GM23338 (cell line): ENCODE measurements around the gene ENTPD7. TPM values are rescaled to one million over a fixed set of nuclear protein-coding genes. Genes with fewer than 3 reads are reported as not detected.
"Not testable (repeated sequence)": the region's sequence is repeated elsewhere in the genome, so short reads cannot be mapped to it uniquely, and the experiment has no call there.

ENCODE experiments used
- ATAC-seq: fragments of 200-7000 bp; cut with Tn5 transposase; 3 replicates; pipeline ENCODE4 v1.9.1; 2020
- DNase-seq: peaks from one replicate; pipeline ENCODE4 v3.0.0-alpha.2; 2015; ENCODE audit warnings: low spot score
- H2AFZ ChIP-seq: fragments of 200-600 bp; sonication (generic); 2 replicates; pipeline ENCODE4 v1.8.0; 2016; ENCODE audit warnings: antibody characterized with exemption, mild to moderate bottlenecking, moderate library complexity
- H3F3A ChIP-seq: fragments of 200-600 bp; sonication (generic); replicated peaks from 2 replicates; pipeline ENCODE4 v1.8.0; 2017; ENCODE audit warnings: antibody characterized with exemption, mixed run types, low read depth
- H3K27ac ChIP-seq: fragments of 200-600 bp; sonication (generic); 2 replicates; pipeline ENCODE4 v1.6.1; 2016; ENCODE audit warnings: low read depth
- H3K27me3 ChIP-seq: fragments of 200-600 bp; sonication (generic); 2 replicates; pipeline ENCODE4 v1.8.0; 2016; ENCODE audit warnings: mild to moderate bottlenecking, mixed run types, moderate library complexity; ENCODE audit not compliant: insufficient read depth
- H3K36me3 ChIP-seq: fragments of 200-600 bp; sonication (generic); 2 replicates; pipeline ENCODE4 v1.8.0; 2016; ENCODE audit warnings: mild to moderate bottlenecking; ENCODE audit not compliant: insufficient read depth
- H3K4me1 ChIP-seq: fragments of 200-600 bp; sonication (generic); 2 replicates; pipeline ENCODE4 v1.8.0; 2016; ENCODE audit warnings: mild to moderate bottlenecking, moderate library complexity; ENCODE audit not compliant: insufficient read depth
- H3K4me2 ChIP-seq: fragments of 200-600 bp; sonication (generic); 2 replicates; pipeline ENCODE4 v1.7.1; 2017; ENCODE audit warnings: mixed run types
- H3K4me3 ChIP-seq: fragments of 200-600 bp; sonication (generic); 2 replicates; pipeline ENCODE4 v1.6.1; 2016; ENCODE audit warnings: mixed run types
- H3K79me2 ChIP-seq: fragments of 200-600 bp; sonication (generic); replicated peaks from 2 replicates; pipeline ENCODE4 v1.8.0; 2017; ENCODE audit warnings: mild to moderate bottlenecking; ENCODE audit not compliant: insufficient read depth
- H3K9me2 ChIP-seq: fragments of 200-600 bp; sonication (generic); 2 replicates; pipeline ENCODE4 v1.8.0; 2017; ENCODE audit not compliant: insufficient read depth
- H4K20me1 ChIP-seq: fragments of 200-600 bp; sonication (generic); replicated peaks from 2 replicates; pipeline ENCODE4 v1.8.0; 2017; ENCODE audit warnings: mild to moderate bottlenecking; ENCODE audit not compliant: insufficient read depth
- H3K27ac Mint-ChIP-seq: 2 replicates; pipeline ENCODE4 v1.8.0; 2020; ENCODE audit warnings: inconsistent platforms, mild to moderate bottlenecking, moderate library complexity, mixed read lengths
- H3K27me3 Mint-ChIP-seq: 3 replicates; pipeline ENCODE4 v1.8.0; 2022; ENCODE audit warnings: low read depth, mild to moderate bottlenecking, moderate library complexity, mixed read lengths, inconsistent platforms; ENCODE audit not compliant: insufficient read depth, poor library complexity
- H3K36me3 Mint-ChIP-seq: 3 replicates; pipeline ENCODE4 v1.8.0; 2021; ENCODE audit warnings: low read depth, mild to moderate bottlenecking, inconsistent platforms, moderate library complexity, mixed read lengths
- H3K4me1 Mint-ChIP-seq: 3 replicates; pipeline ENCODE4 v1.8.0; 2020; ENCODE audit warnings: mild to moderate bottlenecking, inconsistent platforms, mixed read lengths
- H3K4me3 Mint-ChIP-seq: 3 replicates; pipeline ENCODE4 v1.8.0; 2021; ENCODE audit warnings: moderate library complexity, mild to moderate bottlenecking, inconsistent platforms, mixed read lengths
- H3K9me3 Mint-ChIP-seq: 3 replicates; pipeline ENCODE4 v1.8.0; 2020; ENCODE audit warnings: moderate library complexity, mild to moderate bottlenecking, inconsistent platforms, mixed read lengths
- CREB1 ChIP-seq: fragments of 250-450 bp; sonication (Bioruptor Pico); IDR thresholded peaks from 2 replicates; pipeline ENCODE4 v1.5.0; 2020; ENCODE audit warnings: low read depth, mild to moderate bottlenecking, moderate library complexity
- EZH2 ChIP-seq: fragments of 200-600 bp; sonication (generic); IDR thresholded peaks from one replicate; pipeline ENCODE4 v1.8.0; 2017; ENCODE audit warnings: antibody characterized with exemption, mild to moderate bottlenecking, low read depth; ENCODE audit not compliant: unreplicated experiment
- JUNB ChIP-seq: IDR thresholded peaks from one replicate; pipeline ENCODE4 v1.6.1; 2016; ENCODE audit warnings: antibody characterized with exemption; ENCODE audit not compliant: unreplicated experiment
- POLR2AphosphoS5 ChIP-seq: IDR thresholded peaks from 2 replicates; pipeline ENCODE4 v1.6.1; 2016; ENCODE audit warnings: antibody characterized with exemption, low read depth
- STAT1 ChIP-seq: IDR thresholded peaks from one replicate; pipeline ENCODE4 v1.6.1; 2016; ENCODE audit warnings: antibody characterized with exemption; ENCODE audit not compliant: unreplicated experiment
- ZNF331 ChIP-seq: fragments of 250-450 bp; sonication (Bioruptor Pico); IDR thresholded peaks from 2 replicates; pipeline ENCODE4 v1.5.0; 2020; ENCODE audit warnings: low read depth, mild to moderate bottlenecking, moderate library complexity
- polyA plus RNA-seq: library from polyadenylated mRNA; unstranded; fragments of >200 nt; fragmentation: Nextera tagmentation; extraction: Ambion mirVana; gene quantifications from 2 replicates; pipeline ENCODE4 v1.2.1, GENCODE V29; 2016
- total RNA-seq: library from RNA; depleted of rRNA; stranded (reverse); fragments of >200 nt; shearing (Covaris generic); gene quantifications from 2 replicates; pipeline ENCODE4 v1.2.3, GENCODE V29; 2014
- TF ChIP-seq, protein P1 (sequence below), 2 experiments: fragments of 200-600 bp in 1 of 2; sonication (generic) in 1 of 2; conservative IDR thresholded peaks; 2 replicates each; pipeline versions ENCODE4 v1.5.1 to v1.6.1; 2016 to 2017; ENCODE audit warnings: antibody characterized with exemption in 2 of 2, low read depth in 2 of 2, mild to moderate bottlenecking in 2 of 2, moderate library complexity in 1 of 2
- TF ChIP-seq, protein P2 (sequence below): IDR thresholded peaks from 2 replicates; pipeline ENCODE4 v1.6.1; 2016; ENCODE audit warnings: antibody characterized with exemption
- TF ChIP-seq, protein P3 (sequence below): IDR thresholded peaks from one replicate; pipeline ENCODE4 v1.6.1; 2018; ENCODE audit warnings: antibody characterized with exemption; ENCODE audit not compliant: unreplicated experiment
- TF ChIP-seq, protein P4 (sequence below): fragments of 250-450 bp; sonication (Bioruptor Pico); IDR thresholded peaks from 2 replicates; pipeline ENCODE4 v1.5.0; 2020; ENCODE audit warnings: mild to moderate bottlenecking, moderate library complexity

Gene ENTPD7
- total and polyA plus RNA-seq, 2 experiments from 2014 or later: 1.7 to 12.6 TPM

DNA sequence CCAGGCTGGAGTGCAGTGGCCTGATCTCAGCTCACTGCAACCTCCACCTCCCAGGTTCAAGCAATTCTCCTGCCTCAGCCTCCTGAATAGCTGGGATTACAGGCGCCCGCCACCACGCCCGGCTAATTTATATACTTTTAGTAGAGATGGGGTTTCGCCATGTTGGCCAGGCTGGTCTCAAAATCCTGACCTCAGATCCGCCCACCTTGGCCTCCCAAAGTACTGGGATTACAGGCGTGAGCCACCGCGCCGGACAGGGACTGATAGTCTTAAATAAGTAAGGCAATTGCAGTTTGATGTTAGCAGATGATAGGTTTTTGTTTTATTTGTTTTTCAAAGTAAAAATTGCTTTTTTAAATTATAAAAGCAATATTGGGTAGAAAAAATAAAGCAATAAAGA lies 74.8 kb downstream of the ENTPD7 start:
- not testable (repeated sequence) for DNase-seq, H4K20me1 ChIP-seq, H3K9me2 ChIP-seq, H3K4me1 Mint-ChIP-seq, H3K4me3 Mint-ChIP-seq, H3K4me1 ChIP-seq, H2AFZ ChIP-seq, H3K4me3 ChIP-seq, H3K9me3 Mint-ChIP-seq, H3F3A ChIP-seq, H3K4me2 ChIP-seq, H3K27me3 Mint-ChIP-seq, H3K27ac ChIP-seq, H3K27me3 ChIP-seq, ATAC-seq, H3K27ac Mint-ChIP-seq
- Histone ChIP-seq H3K36me3 (peaks cover 31% of the 10 kb centered on the region), H3K79me2 (peaks cover 35% of the 10 kb centered on the region)
- peaks cover 31% of the 10 kb centered on the region for H3K36me3 Mint-ChIP-seq

DNA sequence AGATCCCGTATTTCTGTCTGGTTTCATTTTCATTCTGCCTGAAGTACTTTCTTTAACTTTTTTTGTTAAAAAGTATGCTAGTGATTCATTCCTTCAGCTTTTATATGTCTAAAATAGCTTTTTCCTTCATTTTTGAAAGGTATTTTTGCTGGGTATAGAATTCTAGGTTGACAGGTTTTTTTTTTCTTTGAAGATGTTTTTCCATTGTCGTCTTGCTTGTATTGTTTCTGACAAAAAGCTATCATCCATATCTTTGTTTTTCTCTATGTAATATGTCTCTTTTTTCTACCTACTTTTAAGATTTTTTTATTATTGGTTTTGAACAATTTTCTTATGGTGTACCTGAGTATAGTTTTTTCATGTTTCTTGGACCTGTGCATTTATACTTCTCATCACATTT lies 81.0 kb downstream of the ENTPD7 start:
- Mint-ChIP-seq H3K27ac (no peak overlapping the region), H3K36me3 (peaks cover 79% of the 10 kb centered on the region), H3K4me1 (no peaks in the 10 kb centered on the region), H3K27me3 (peaks cover 1% of the 10 kb centered on the region), H3K4me3 (no peak overlapping the region), H3K9me3 (no peaks in the 10 kb centered on the region; the same call in 2 of the 3 replicates)
- ATAC-seq (no peak), DNase-seq (no peak)
- Histone ChIP-seq H2AFZ (no peak overlapping the region), H3K9me2 (no peaks in the 10 kb centered on the region), H3F3A (no peaks in the 10 kb centered on the region), H3K36me3 (peaks cover 81% of the 10 kb centered on the region), H3K27ac (no peak overlapping the region), H4K20me1 (peaks cover 10% of the 10 kb centered on the region; the same call in 1 of the 2 replicates), H3K79me2 (peaks cover 4% of the 10 kb centered on the region; the same call in 1 of the 2 replicates), H3K4me3 (no peak overlapping the region), H3K27me3 (no peaks in the 10 kb centered on the region), H3K4me1 (no peaks in the 10 kb centered on the region), H3K4me2 (no peak overlapping the region)
- TF ChIP-seq, protein P1, sequence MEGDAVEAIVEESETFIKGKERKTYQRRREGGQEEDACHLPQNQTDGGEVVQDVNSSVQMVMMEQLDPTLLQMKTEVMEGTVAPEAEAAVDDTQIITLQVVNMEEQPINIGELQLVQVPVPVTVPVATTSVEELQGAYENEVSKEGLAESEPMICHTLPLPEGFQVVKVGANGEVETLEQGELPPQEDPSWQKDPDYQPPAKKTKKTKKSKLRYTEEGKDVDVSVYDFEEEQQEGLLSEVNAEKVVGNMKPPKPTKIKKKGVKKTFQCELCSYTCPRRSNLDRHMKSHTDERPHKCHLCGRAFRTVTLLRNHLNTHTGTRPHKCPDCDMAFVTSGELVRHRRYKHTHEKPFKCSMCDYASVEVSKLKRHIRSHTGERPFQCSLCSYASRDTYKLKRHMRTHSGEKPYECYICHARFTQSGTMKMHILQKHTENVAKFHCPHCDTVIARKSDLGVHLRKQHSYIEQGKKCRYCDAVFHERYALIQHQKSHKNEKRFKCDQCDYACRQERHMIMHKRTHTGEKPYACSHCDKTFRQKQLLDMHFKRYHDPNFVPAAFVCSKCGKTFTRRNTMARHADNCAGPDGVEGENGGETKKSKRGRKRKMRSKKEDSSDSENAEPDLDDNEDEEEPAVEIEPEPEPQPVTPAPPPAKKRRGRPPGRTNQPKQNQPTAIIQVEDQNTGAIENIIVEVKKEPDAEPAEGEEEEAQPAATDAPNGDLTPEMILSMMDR (conservative IDR thresholded peaks at IDR 0.05; ENCODE audit: low read depth in 2 of 2): no peak
- TF ChIP-seq JUNB (no peak), STAT1 (no peak), ZNF331 (CRISPR knock-in tag) (no peak), EZH2 (no peak), CREB1 (CRISPR knock-in tag) (no peak), POLR2AphosphoS5 (no peak)
- TF ChIP-seq, protein P2, sequence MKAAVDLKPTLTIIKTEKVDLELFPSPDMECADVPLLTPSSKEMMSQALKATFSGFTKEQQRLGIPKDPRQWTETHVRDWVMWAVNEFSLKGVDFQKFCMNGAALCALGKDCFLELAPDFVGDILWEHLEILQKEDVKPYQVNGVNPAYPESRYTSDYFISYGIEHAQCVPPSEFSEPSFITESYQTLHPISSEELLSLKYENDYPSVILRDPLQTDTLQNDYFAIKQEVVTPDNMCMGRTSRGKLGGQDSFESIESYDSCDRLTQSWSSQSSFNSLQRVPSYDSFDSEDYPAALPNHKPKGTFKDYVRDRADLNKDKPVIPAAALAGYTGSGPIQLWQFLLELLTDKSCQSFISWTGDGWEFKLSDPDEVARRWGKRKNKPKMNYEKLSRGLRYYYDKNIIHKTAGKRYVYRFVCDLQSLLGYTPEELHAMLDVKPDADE: no peak
- TF ChIP-seq, protein P3, sequence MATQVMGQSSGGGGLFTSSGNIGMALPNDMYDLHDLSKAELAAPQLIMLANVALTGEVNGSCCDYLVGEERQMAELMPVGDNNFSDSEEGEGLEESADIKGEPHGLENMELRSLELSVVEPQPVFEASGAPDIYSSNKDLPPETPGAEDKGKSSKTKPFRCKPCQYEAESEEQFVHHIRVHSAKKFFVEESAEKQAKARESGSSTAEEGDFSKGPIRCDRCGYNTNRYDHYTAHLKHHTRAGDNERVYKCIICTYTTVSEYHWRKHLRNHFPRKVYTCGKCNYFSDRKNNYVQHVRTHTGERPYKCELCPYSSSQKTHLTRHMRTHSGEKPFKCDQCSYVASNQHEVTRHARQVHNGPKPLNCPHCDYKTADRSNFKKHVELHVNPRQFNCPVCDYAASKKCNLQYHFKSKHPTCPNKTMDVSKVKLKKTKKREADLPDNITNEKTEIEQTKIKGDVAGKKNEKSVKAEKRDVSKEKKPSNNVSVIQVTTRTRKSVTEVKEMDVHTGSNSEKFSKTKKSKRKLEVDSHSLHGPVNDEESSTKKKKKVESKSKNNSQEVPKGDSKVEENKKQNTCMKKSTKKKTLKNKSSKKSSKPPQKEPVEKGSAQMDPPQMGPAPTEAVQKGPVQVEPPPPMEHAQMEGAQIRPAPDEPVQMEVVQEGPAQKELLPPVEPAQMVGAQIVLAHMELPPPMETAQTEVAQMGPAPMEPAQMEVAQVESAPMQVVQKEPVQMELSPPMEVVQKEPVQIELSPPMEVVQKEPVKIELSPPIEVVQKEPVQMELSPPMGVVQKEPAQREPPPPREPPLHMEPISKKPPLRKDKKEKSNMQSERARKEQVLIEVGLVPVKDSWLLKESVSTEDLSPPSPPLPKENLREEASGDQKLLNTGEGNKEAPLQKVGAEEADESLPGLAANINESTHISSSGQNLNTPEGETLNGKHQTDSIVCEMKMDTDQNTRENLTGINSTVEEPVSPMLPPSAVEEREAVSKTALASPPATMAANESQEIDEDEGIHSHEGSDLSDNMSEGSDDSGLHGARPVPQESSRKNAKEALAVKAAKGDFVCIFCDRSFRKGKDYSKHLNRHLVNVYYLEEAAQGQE: no peak
- TF ChIP-seq, protein P4, sequence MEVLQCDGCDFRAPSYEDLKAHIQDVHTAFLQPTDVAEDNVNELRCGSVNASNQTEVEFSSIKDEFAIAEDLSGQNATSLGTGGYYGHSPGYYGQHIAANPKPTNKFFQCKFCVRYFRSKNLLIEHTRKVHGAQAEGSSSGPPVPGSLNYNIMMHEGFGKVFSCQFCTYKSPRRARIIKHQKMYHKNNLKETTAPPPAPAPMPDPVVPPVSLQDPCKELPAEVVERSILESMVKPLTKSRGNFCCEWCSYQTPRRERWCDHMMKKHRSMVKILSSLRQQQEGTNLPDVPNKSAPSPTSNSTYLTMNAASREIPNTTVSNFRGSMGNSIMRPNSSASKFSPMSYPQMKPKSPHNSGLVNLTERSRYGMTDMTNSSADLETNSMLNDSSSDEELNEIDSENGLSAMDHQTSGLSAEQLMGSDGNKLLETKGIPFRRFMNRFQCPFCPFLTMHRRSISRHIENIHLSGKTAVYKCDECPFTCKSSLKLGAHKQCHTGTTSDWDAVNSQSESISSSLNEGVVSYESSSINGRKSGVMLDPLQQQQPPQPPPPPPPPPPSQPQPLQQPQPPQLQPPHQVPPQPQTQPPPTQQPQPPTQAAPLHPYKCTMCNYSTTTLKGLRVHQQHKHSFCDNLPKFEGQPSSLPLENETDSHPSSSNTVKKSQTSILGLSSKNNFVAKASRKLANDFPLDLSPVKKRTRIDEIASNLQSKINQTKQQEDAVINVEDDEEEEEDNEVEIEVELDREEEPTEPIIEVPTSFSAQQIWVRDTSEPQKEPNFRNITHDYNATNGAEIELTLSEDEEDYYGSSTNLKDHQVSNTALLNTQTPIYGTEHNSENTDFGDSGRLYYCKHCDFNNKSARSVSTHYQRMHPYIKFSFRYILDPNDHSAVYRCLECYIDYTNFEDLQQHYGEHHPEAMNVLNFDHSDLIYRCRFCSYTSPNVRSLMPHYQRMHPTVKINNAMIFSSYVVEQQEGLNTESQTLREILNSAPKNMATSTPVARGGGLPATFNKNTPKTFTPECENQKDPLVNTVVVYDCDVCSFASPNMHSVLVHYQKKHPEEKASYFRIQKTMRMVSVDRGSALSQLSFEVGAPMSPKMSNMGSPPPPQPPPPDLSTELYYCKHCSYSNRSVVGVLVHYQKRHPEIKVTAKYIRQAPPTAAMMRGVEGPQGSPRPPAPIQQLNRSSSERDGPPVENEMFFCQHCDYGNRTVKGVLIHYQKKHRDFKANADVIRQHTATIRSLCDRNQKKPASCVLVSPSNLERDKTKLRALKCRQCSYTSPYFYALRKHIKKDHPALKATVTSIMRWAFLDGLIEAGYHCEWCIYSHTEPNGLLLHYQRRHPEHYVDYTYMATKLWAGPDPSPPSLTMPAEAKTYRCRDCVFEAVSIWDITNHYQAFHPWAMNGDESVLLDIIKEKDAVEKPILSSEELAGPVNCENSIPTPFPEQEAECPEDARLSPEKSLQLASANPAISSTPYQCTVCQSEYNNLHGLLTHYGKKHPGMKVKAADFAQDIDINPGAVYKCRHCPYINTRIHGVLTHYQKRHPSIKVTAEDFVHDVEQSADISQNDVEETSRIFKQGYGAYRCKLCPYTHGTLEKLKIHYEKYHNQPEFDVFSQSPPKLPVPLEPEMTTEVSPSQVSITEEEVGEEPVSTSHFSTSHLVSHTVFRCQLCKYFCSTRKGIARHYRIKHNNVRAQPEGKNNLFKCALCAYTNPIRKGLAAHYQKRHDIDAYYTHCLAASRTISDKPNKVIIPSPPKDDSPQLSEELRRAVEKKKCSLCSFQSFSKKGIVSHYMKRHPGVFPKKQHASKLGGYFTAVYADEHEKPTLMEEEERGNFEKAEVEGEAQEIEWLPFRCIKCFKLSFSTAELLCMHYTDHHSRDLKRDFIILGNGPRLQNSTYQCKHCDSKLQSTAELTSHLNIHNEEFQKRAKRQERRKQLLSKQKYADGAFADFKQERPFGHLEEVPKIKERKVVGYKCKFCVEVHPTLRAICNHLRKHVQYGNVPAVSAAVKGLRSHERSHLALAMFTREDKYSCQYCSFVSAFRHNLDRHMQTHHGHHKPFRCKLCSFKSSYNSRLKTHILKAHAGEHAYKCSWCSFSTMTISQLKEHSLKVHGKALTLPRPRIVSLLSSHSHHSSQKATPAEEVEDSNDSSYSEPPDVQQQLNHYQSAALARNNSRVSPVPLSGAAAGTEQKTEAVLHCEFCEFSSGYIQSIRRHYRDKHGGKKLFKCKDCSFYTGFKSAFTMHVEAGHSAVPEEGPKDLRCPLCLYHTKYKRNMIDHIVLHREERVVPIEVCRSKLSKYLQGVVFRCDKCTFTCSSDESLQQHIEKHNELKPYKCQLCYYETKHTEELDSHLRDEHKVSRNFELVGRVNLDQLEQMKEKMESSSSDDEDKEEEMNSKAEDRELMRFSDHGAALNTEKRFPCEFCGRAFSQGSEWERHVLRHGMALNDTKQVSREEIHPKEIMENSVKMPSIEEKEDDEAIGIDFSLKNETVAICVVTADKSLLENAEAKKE (CRISPR knock-in tag): no peak
